IMR-90 (cell line): ENCODE results near the gene EXO1. TPM values are rescaled to one million over a fixed set of nuclear protein-coding genes. Genes with fewer than 3 reads are reported as not detected.

Source experiments
- ATAC-seq: fragments of 200-7000 bp; cut with Tn5 transposase; 2 replicates; pipeline ENCODE4 v1.9.1; 2020; ENCODE audit warnings: low read depth, mild to moderate bottlenecking, moderate library complexity
- BruUV-seq: library from RNA; stranded (reverse); fragments of 400-500 nt; replicated peaks from 2 replicates; lab custom pipeline; 2021; lab: Mats Ljungman, UMichigan
- CTCF ChIA-PET: fragments of 300-600 bp; formaldehyde crosslinking; extraction: SDS; loops from one replicate; lab custom pipeline; 2021; ENCODE audit warnings: antibody characterized with exemption; lab: Yijun Ruan, JAX
- POLR2A ChIA-PET: fragments of 300-600 bp; sonication (Branson Sonifier 250); formaldehyde crosslinking; loops from one replicate; lab custom pipeline; 2022; ENCODE audit warnings: antibody characterized with exemption; ENCODE audit not compliant: unreplicated experiment; lab: Charles Lee
- DNase-seq: peaks from one replicate; pipeline ENCODE4 v3.0.0; 2013
- H2AFZ ChIP-seq: replicated peaks from 2 replicates; pipeline ENCODE3; 2013; ENCODE audit warnings: low read length, mild to moderate bottlenecking; ENCODE audit not compliant: poor library complexity
- H2AK5ac ChIP-seq: 2 replicates; pipeline ENCODE4 v1.6.1; 2013; ENCODE audit warnings: low read depth, low read length, inconsistent platforms
- H2AK9ac ChIP-seq: replicated peaks from 2 replicates; pipeline ENCODE3; 2013; ENCODE audit warnings: mild to moderate bottlenecking, low read depth, low read length, moderate library complexity; ENCODE audit not compliant: poor library complexity
- H2BK120ac ChIP-seq: 2 replicates; pipeline ENCODE4 v1.6.1; 2013; ENCODE audit warnings: low read depth, low read length, inconsistent platforms
- H2BK15ac ChIP-seq: 3 replicates; pipeline ENCODE4 v1.6.1; 2013; ENCODE audit warnings: low read depth, low read length, inconsistent platforms
- H2BK20ac ChIP-seq: 2 replicates; pipeline ENCODE4 v1.6.1; 2013; ENCODE audit warnings: low read depth, mild to moderate bottlenecking, inconsistent platforms, low read length, moderate library complexity
- H2BK5ac ChIP-seq: 2 replicates; pipeline ENCODE4 v1.6.1; 2013; ENCODE audit warnings: mild to moderate bottlenecking, low read depth, low read length, inconsistent platforms; ENCODE audit not compliant: poor library complexity, severe bottlenecking
- H3K14ac ChIP-seq: replicated peaks from 2 replicates; pipeline ENCODE4 v1.6.1; 2013; ENCODE audit warnings: low read depth, low read length, inconsistent platforms
- H3K18ac ChIP-seq: 2 replicates; pipeline ENCODE4 v1.6.1; 2013; ENCODE audit warnings: low read depth, low read length, control low read depth
- H3K23ac ChIP-seq: 2 replicates; pipeline ENCODE4 v1.6.1; 2013; ENCODE audit warnings: low read depth, low read length, inconsistent platforms
- H3K27ac ChIP-seq: 2 replicates; pipeline ENCODE4 v1.5.1; 2013; ENCODE audit warnings: mild to moderate bottlenecking, control low read depth, low read length; ENCODE audit not compliant: insufficient read depth
- H3K27me3 ChIP-seq: 2 replicates; pipeline ENCODE4 v1.6.1; 2013; ENCODE audit warnings: low read length; ENCODE audit not compliant: control insufficient read depth, insufficient read depth
- H3K36me3 ChIP-seq: 2 replicates; pipeline ENCODE4 v1.6.1; 2013; ENCODE audit warnings: low read length, mixed read lengths; ENCODE audit not compliant: control insufficient read depth, insufficient read depth
- H3K4ac ChIP-seq: 2 replicates; pipeline ENCODE4 v1.6.1; 2013; ENCODE audit warnings: low read depth, low read length, inconsistent platforms
- H3K4me1 ChIP-seq: 2 replicates; pipeline ENCODE4 v1.6.1; 2013; ENCODE audit warnings: low read length, mixed read lengths; ENCODE audit not compliant: control insufficient read depth, insufficient read depth
- H3K4me2 ChIP-seq: 2 replicates; pipeline ENCODE4 v1.6.1; 2013; ENCODE audit warnings: low read depth, mild to moderate bottlenecking, control low read depth, low read length, moderate library complexity
- H3K4me3 ChIP-seq: 2 replicates; pipeline ENCODE4 v1.5.1; 2013; ENCODE audit warnings: low read depth, mild to moderate bottlenecking, control low read depth, low read length, moderate library complexity; ENCODE audit not compliant: insufficient read depth
- H3K56ac ChIP-seq: 2 replicates; pipeline ENCODE4 v1.6.1; 2013; ENCODE audit warnings: low read length, inconsistent platforms; ENCODE audit not compliant: insufficient read depth; ENCODE audit errors: extremely low read depth
- H3K79me1 ChIP-seq, 2 experiments: 2 replicates each; pipeline ENCODE4 v1.6.1; 2013; ENCODE audit warnings: low read length in 2 of 2, inconsistent platforms in 1 of 2, low read depth in 1 of 2
- H3K9ac ChIP-seq: 2 replicates; pipeline ENCODE4 v1.6.1; 2013; ENCODE audit warnings: low read depth, low read length, control low read depth
- H3K9me1 ChIP-seq: 2 replicates; pipeline ENCODE4 v1.6.1; 2013; ENCODE audit warnings: low read length, inconsistent platforms; ENCODE audit not compliant: insufficient read depth
- H3K9me3 ChIP-seq: 2 replicates; pipeline ENCODE4 v1.6.1; 2013; ENCODE audit warnings: low read length; ENCODE audit not compliant: control insufficient read depth, insufficient read depth
- H4K20me1 ChIP-seq: 2 replicates; pipeline ENCODE4 v1.6.1; 2013; ENCODE audit warnings: low read length, inconsistent platforms; ENCODE audit not compliant: insufficient read depth
- H4K5ac ChIP-seq: 2 replicates; pipeline ENCODE4 v1.6.1; 2013; ENCODE audit warnings: mild to moderate bottlenecking, low read depth, low read length, control low read depth
- H4K8ac ChIP-seq, 2 experiments: 2 replicates each; pipeline ENCODE4 v1.6.1; 2013; ENCODE audit warnings: low read depth in 2 of 2, low read length in 2 of 2, control low read depth in 1 of 2, inconsistent platforms in 1 of 2
- H4K91ac ChIP-seq: 2 replicates; pipeline ENCODE4 v1.6.1; 2013; ENCODE audit warnings: low read depth, low read length, inconsistent platforms; ENCODE audit not compliant: insufficient read depth
- BHLHE40 ChIP-seq: fragments of 150-350 bp; IDR thresholded peaks from 2 replicates; pipeline ENCODE4 v1.6.1; 2016; ENCODE audit warnings: mild to moderate bottlenecking, low read depth, low read length
- CEBPB ChIP-seq: IDR thresholded peaks from 2 replicates; pipeline ENCODE4 v1.6.1; 2012; ENCODE audit warnings: low read depth, low read length, improper control_type of control experiment
- CHD1 ChIP-seq: IDR thresholded peaks from 2 replicates; pipeline ENCODE4 v1.6.1; 2012; ENCODE audit warnings: low read depth, low read length, improper control_type of control experiment
- FOS ChIP-seq: fragments of 150-350 bp; IDR thresholded peaks from 2 replicates; pipeline ENCODE4 v1.6.1; 2016; ENCODE audit warnings: low read depth, low read length
- MAFK ChIP-seq: IDR thresholded peaks from 2 replicates; pipeline ENCODE4 v1.6.1; 2012; ENCODE audit warnings: low read depth, low read length, improper control_type of control experiment
- MAZ ChIP-seq: IDR thresholded peaks from 2 replicates; pipeline ENCODE4 v1.6.1; 2012; ENCODE audit warnings: low read depth, mild to moderate bottlenecking, low read length, improper control_type of control experiment, moderate library complexity, borderline replicate concordance
- MXI1 ChIP-seq: IDR thresholded peaks from 2 replicates; pipeline ENCODE4 v1.6.1; 2012; ENCODE audit warnings: low read depth, mild to moderate bottlenecking, low read length, moderate library complexity, borderline replicate concordance
- NFE2L2 ChIP-seq: fragments of 150-350 bp; IDR thresholded peaks from 2 replicates; pipeline ENCODE4 v1.6.1; 2016; ENCODE audit warnings: low read depth, mild to moderate bottlenecking, low read length
- POLR2A ChIP-seq: IDR thresholded peaks from 2 replicates; pipeline ENCODE4 v1.6.1; 2012; ENCODE audit warnings: mild to moderate bottlenecking, low read depth, low read length
- RAD21 ChIP-seq: IDR thresholded peaks from 2 replicates; pipeline ENCODE4 v1.6.1; 2012; ENCODE audit warnings: low read length, improper control_type of control experiment
- RCOR1 ChIP-seq: IDR thresholded peaks from 2 replicates; pipeline ENCODE4 v1.6.1; 2012; ENCODE audit warnings: mild to moderate bottlenecking, low read length, improper control_type of control experiment; ENCODE audit not compliant: insufficient replicate concordance
- RFX5 ChIP-seq: IDR thresholded peaks from 2 replicates; pipeline ENCODE4 v1.8.0; 2012; ENCODE audit warnings: low read depth, mild to moderate bottlenecking, low read length, moderate library complexity
- SMC3 ChIP-seq: fragments of 150-350 bp; IDR thresholded peaks from 2 replicates; pipeline ENCODE4 v1.6.1; 2016; ENCODE audit warnings: low read depth, mild to moderate bottlenecking, antibody characterized with exemption, low read length, moderate library complexity
- dilution Hi-C: fragments of 300-500 bp; cut with HindIII; formaldehyde crosslinking; loops from one replicate; pipeline ENCODE4 v1.14.3; 2018; ENCODE audit warnings: low sequenced_read_pairs; ENCODE audit not compliant: unreplicated experiment
- in situ Hi-C: fragments of 300-500 bp; cut with MboI; formaldehyde crosslinking; loops from 3 replicates; pipeline ENCODE4 v1.14.3; 2019; ENCODE audit warnings: low sequenced_read_pairs, inconsistent platforms, mixed read lengths
- intact Hi-C: fragments of 100-400 bp; cut with micrococcal nuclease; formaldehyde crosslinking; loops from 2 replicates; pipeline ENCODE4 v1.10.0; 2022
- polyA plus RNA-seq, 3 experiments: library from polyadenylated mRNA; depleted of rRNA; stranded (reverse); fragments of >200 nt; gene quantifications; 2 replicates each; pipeline ENCODE4 v1.2.3, GENCODE V29; 2012; ENCODE audit warnings: low replicate concordance in 1 of 3
- total RNA-seq: library from RNA; depleted of rRNA; stranded (reverse); fragments of >200 nt; gene quantifications from 2 replicates; pipeline ENCODE4 v1.2.3, GENCODE V29; 2012
- TF ChIP-seq, protein P1 (sequence below): conservative IDR thresholded peaks from 2 replicates; pipeline ENCODE4 v1.5.1; 2012; ENCODE audit warnings: mild to moderate bottlenecking, low read depth, low read length, improper control_type of control experiment
- TF ChIP-seq, protein P2 (sequence below): fragments of 150-350 bp; IDR thresholded peaks from 2 replicates; pipeline ENCODE4 v1.6.1; 2016; ENCODE audit warnings: low read depth, mild to moderate bottlenecking, low read length, moderate library complexity, borderline replicate concordance
- TF ChIP-seq, protein P3 (sequence below): fragments of 150-350 bp; IDR thresholded peaks from 2 replicates; pipeline ENCODE4 v1.6.1; 2017; ENCODE audit warnings: mild to moderate bottlenecking, antibody characterized with exemption, low read length, low read depth

Gene EXO1
- total and polyA plus RNA-seq, 2 of the 4 experiments (the other 2 are of a cell fraction) = 5.1 to 12.9 TPM

DNA sequence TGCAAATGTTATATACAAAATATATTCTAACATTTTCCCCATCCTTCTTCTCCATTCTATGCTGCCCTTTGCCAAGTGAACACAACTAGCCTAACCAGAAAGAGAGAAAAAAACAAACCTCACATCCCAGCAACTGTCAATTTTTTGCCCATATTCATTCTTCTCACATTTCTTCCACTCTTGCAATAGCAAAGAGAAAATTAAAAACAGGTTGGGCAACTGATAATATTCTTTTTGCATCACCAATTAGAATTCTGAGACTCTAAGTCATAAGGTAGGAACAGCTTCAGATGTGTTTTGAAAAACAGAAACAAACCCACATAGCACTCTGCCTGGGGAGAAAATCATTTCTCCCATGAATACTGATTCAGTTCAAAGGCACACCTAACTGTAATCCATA, 25.2 kb upstream of the EXO1 start:
- Histone ChIP-seq H3K9me1 (no peaks in the 10 kb centered on the region), H3K27ac (no peak overlapping the region), H3K14ac (no peak overlapping the region), H2BK15ac (no peak overlapping the region), H3K36me3 (no peaks in the 10 kb centered on the region), H3K18ac (no peak overlapping the region), H3K4me3 (no peak overlapping the region), H3K4ac (no peak overlapping the region), H3K4me1 (peaks cover 8% of the 10 kb centered on the region), H4K20me1 (no peaks in the 10 kb centered on the region), H2AK5ac (no peak overlapping the region), H3K56ac (no peak overlapping the region), H4K91ac (no peak overlapping the region), H2BK120ac (no peak overlapping the region), H3K23ac (no peak overlapping the region), H3K79me1 (no peaks in the 10 kb centered on the region), H3K4me2 (no peak overlapping the region), H2AK9ac (no peak overlapping the region), H2AFZ (no peak overlapping the region), H3K9ac (no peak overlapping the region), H4K5ac (no peak overlapping the region), H2BK5ac (no peak overlapping the region), H3K27me3 (no peaks in the 10 kb centered on the region), H3K9me3 (no peaks in the 10 kb centered on the region), H2BK20ac (no peak overlapping the region), H4K8ac (no peak overlapping the region)
- TF ChIP-seq RFX5 (no peak), MAZ (no peak), BHLHE40 (no peak), CHD1 (no peak), SMC3 (no peak), RCOR1 (no peak), RAD21 (no peak), MXI1 (no peak), NFE2L2 (no peak), MAFK (no peak), POLR2A (no peak), FOS (no peak), CEBPB (no peak)
- TF ChIP-seq, protein P1, sequence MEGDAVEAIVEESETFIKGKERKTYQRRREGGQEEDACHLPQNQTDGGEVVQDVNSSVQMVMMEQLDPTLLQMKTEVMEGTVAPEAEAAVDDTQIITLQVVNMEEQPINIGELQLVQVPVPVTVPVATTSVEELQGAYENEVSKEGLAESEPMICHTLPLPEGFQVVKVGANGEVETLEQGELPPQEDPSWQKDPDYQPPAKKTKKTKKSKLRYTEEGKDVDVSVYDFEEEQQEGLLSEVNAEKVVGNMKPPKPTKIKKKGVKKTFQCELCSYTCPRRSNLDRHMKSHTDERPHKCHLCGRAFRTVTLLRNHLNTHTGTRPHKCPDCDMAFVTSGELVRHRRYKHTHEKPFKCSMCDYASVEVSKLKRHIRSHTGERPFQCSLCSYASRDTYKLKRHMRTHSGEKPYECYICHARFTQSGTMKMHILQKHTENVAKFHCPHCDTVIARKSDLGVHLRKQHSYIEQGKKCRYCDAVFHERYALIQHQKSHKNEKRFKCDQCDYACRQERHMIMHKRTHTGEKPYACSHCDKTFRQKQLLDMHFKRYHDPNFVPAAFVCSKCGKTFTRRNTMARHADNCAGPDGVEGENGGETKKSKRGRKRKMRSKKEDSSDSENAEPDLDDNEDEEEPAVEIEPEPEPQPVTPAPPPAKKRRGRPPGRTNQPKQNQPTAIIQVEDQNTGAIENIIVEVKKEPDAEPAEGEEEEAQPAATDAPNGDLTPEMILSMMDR = no peak
- TF ChIP-seq, protein P2, sequence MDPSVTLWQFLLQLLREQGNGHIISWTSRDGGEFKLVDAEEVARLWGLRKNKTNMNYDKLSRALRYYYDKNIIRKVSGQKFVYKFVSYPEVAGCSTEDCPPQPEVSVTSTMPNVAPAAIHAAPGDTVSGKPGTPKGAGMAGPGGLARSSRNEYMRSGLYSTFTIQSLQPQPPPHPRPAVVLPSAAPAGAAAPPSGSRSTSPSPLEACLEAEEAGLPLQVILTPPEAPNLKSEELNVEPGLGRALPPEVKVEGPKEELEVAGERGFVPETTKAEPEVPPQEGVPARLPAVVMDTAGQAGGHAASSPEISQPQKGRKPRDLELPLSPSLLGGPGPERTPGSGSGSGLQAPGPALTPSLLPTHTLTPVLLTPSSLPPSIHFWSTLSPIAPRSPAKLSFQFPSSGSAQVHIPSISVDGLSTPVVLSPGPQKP = no peak
- TF ChIP-seq, protein P3, sequence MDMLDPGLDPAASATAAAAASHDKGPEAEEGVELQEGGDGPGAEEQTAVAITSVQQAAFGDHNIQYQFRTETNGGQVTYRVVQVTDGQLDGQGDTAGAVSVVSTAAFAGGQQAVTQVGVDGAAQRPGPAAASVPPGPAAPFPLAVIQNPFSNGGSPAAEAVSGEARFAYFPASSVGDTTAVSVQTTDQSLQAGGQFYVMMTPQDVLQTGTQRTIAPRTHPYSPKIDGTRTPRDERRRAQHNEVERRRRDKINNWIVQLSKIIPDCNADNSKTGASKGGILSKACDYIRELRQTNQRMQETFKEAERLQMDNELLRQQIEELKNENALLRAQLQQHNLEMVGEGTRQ = no peak
- ChIA-PET POLR2A (no interaction called here), CTCF (interaction anchor here (0.6 kb wide), 1 partner anchor 268 kb away, joined by 3 read pairs; no protein-coding TSS in a partner anchor)
- dilution Hi-C loops (no loop called here), intact Hi-C loops (no loop called here), in situ Hi-C loops (no loop called here)
- DNase-seq (no peak), ATAC-seq (no peak)
- BruUV-seq = no TSS peak
